Skin of body (tissue), 2 donors: Measurements from ENCODE around the gene CCDC106. TPM values are rescaled to one million over a fixed set of nuclear protein-coding genes. Genes with fewer than 3 reads are reported as not detected.

Experiments used
- DNase-seq: peaks from one replicate; lab custom pipeline; 2025; lab: John Stamatoyannopoulos, UW
- total RNA-seq: library from RNA; depleted of rRNA; stranded (reverse); fragments of >200 nt; gene quantifications from one replicate; pipeline ENCODE4 v1.2.3, GENCODE V29; 2014

CCDC106 gene
- total RNA-seq, 1 donor from 2014 or later = 4.2 TPM

DNA sequence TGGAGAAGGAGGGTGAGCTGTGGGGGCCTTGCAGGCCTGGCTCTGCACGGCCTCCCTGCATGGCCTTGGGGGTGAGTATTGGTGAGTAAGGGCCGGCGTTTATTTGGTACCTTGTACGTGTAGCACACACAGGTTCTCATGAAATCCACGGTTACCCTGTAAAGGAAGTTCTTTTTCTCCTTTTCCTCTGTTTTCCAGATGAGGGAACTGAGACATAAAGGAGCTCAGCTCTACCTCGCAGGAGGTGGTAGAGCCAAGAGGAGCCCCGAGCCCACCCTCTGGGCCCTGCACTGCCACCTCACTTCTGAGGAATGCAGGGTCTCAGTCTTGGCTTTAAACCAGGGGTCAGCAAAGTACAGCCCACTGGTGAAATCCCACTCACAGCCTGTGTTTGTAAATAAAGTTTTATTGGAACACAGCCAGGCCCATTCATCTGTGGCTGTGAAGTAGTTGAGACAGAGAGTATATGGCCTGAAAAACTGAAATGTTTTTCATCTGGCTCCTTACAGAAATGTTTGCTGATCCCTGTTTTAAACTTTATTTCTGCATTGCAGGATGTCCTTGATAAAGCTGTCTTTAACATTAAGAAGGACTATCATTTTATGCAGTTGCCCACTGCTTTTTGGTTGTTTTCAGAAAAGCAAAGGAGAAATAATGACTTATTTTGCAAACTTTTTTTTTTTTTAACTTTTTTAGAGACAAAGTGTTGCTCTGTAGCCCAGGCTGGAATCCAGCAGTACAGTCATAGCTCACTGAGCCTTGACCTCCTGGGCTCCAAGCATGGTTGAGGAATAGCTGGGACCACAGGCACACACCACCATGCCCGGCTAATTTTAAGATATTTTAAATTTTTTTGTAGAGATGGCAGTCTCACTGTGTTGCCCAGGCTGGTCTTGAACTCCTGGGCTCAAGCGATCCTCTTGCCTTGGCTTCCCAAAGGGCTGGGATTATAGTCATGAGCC is 33.4 kb downstream of the CCDC106 start:
- no peak for DNase-seq

DNA sequence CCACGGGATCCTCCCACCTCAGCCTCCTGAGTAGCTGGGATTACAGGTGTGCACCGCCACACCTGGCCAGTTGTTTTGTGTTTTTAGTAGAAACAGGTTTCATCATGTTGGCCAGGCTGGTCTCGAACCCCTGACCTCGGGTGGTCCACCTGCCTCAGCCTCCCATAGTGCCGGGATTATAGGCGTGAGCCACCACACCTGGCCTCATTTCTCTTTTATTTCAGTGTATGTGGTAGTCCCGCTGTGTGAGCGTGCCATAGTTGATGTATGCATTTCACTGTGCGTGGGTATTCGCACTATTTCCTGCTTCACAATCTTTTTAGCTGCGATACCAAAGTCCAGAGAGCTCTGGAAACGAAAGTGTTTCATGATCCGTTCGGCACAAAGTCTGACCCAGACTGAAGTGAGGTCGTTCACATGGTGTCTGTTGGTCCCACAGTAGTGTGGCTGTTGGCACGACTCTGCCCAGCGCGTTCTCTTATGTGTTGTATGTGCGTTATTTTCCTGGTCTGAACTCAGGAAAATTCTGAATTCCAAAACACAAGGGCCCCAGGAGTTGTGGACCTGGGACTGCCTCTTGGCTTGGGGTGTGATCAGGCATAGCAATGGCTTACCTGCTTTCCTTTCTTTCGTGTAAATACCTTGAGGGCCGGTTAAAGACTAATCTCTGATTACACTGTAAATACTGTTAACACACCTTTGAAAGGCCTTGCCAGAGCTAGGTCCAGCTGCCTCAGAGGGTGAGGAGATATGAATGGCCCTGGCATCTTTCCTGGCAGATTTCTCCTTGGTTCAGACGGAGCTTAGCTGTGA is 35.6 kb downstream of the CCDC106 start:
- DNase-seq = no peak

DNA sequence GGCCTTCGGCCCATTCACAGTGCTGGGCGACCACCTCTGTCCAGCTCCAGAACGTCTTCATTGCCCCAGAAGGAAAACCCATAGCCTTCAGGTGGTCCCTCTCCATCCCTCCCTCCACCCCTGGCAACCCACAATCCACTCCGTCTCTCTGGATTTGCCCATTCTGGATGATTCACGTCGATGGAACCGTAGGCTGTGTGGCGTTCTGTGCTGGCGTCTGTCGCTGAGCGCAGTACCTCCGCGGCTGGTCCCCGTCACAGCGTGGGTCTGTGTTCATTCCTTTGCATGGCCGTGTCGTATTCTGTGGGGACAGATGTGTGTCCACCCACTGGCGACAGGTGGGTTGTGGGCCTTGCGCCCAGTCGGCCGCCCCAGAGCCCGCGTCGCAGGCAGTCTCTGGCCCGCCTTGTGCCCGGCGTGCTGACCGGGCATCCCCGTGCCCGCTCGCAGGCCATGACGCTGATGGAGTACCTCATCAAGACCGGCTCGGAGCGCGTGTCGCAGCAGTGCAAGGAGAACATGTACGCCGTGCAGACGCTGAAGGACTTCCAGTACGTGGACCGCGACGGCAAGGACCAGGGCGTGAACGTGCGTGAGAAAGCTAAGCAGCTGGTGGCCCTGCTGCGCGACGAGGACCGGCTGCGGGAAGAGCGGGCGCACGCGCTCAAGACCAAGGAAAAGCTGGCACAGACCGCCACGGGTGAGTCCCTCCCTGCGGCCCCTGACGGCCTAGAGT is 37.1 kb downstream of the CCDC106 start:
- no peak for DNase-seq

DNA sequence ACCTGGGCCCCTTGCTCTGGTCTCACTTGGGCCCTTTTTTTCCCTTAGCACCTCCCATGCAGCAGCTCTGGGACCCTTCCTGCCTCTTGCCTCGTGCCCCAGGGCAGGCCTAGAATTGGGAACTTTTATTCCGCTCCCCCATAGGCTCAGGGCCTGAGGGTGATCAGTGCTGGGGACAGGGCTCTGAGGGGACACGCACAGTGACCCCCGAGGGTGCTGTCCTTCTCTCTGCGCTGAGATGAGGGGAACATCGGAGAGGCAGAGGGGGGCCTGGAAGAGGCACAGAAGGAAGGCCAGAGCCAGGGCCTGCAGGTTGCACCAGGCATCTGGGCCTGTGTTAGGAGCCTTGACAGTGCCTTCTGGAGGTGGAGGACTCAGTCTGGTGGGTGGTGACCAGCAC is 37.8 kb downstream of the CCDC106 start:
- no peak for DNase-seq

DNA sequence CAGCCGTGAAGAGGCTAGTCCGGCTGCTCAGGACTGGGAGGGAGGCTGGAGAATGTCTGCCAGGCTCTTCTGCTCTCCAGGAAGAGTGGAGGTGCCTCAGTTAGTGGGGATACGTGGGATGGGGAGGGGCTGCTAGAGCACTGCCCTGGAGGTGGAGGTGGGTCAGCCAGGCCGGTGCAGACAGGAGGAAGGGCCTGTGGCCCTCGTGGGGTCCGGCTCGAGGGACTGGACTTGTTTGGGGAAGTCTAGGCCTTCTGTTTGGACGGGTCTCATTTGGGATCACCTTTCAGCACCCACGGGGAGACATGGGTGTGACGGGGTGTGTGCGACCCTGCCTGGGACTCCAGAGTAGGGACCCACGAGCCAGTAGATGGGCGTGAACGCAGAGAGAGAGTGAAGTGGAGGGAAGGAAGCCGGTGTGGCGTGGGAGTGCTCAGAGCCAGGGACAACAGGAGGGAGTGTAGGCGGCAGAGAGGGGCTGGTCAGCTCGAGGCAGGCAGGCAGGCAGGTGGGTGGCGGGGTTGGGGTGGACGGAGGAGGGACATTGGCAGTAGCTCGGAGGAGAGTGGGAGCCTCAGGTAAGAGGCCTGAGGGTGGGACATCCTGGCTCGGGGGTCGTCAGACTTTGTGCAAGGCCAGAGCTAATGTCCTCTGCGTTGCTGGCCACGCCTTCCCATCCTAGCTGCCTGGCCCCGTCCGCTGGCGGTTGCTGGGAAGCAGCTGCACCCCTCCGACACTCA is 38.5 kb downstream of the CCDC106 start:
- DNase-seq = no peak

DNA sequence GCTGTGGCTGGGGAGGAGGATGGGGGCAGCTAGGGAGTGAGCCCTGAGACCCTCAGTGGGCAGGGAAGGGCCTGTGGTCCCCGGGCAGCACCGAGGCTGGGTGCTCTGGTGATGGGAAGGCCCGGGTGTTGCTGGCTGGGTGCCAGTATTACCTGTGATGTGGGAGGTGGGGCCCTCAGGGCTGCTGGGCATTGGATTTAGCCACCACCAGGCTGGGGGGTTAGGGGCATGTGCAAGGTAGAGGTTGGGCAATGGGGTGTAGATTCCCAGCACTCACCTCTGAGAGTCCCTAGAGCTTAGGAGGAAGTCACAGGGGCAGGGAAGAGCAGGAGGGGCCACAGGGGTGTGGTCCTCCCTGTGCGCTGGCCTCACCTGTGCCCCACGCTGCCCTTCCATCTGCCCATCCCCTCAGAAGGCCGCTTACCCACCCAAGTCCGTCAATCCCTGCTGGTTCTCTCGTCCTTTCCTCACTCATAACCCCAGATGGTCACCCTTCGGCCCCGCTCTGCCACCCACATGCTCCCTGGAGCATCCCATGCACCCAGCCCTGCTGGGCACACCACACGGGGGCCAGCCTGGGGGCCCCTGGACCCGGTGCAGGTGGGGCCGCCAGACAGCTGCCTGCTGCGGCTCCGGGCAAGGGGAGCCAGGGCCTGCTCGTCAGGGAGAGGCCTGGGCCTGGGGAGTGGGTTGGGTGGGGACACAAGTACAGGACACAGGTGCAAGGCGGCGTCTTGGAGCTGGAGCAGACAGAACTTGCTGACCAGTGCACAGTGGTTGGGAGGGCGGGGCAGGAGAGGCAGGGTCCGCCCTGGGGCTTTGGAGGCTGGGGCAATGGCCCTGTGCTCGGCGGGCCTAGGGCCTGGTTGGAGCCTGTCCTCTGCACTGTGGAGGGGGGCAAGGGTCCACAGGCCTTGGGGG is 39.5 kb downstream of the CCDC106 start:
- DNase-seq = no peak

DNA sequence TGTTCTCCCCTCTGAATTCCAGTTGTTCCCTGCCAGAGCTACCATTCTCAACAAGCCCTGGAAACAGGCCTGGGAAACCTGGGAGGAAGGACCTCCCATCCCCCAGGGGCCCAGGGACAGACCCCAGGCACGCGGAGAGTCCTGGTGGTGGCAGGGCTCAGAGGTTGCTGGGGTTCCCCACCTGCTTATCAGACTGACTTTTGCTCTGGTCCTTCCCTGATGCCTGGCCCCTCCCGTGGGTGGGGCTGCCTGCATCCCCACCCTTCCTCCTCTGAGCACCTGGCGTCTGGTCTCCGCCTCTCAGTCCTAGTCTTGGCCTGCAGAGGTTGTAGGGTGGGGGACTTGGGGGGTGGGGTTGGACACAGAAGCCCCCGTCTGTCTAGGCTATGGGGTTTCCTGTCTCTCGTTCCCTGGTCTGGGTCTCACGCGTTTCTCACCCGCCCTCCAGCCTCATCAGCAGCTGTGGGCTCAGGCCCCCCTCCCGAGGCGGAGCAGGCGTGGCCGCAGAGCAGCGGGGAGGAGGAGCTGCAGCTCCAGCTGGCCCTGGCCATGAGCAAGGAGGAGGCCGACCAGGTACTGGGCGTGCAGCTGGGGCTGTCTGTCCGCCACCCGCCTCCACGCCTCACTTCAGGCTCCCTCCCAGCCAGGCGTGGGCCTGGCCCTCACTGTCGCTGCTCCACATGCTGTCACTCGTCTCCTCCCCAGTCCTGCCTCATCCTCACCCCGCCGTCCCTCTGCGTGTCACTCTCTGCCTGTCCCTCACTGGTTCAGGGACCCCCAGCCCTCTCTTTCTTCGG is 40.6 kb downstream of the CCDC106 start:
- no peak for DNase-seq

DNA sequence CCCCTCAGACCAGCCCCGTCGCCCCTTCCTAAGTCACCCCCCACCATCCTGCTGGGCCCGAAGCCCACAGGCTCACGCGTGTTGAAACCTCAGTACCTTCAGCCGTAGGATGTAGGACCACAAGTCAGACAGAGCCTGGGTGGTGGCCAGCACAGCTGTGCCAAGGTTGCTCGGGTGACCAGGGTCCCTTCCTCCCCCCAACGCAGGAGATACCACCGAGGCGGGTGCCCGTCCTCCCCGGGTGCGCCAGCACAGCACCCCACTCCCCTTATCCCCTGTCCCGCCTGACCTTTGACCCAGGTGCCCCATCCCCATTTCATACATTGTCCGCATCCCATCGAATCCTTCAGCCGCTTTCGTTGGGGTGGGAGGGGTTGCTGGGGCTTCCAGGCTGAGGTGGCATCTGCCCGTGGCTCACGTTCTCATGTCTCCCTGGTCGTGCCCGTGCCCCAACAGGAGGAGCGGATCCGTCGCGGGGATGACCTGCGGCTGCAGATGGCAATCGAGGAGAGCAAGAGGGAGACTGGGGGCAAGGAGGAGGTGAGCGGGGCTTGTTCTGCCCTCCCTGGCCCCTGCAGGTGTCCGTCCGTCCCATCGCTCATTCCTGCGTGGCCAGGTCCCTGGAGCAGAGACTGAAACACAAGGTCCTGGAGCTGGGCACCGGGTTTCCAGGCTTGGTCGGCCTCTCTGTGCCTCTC is 41.5 kb downstream of the CCDC106 start:
- no peak for DNase-seq

DNA sequence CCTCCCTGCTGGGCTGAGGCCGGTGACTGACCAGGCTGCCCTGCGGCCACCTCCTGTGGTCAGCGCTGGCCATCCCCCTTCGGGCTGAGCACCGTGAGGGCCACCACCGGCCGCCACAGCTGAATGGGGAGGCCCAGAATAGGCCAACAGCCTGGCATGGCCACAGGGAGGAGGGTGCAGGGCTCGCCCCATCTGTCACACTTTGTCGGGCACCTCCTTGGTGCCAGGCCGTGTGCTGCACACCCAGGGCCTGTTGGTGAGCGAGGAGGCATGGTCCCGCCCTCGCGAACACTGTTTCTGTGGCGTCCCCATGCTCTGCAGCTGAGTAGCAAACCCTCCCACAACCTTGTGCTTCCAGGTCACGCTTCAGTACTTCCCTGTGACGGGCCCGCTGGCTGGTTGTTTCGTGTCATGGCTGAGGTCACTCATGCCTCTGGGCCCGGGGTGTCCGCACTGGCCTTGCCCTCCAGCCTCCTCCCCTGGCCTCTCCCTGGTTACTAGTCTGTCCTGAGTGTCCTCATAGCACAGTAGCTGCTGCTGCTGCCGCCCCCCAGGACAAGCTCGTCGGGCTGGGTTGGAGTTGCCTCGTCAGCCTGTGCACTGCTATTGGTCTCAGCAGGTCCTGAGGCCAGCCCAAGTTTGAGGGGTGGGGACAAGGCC is 42.2 kb downstream of the CCDC106 start:
- no peak for DNase-seq

DNA sequence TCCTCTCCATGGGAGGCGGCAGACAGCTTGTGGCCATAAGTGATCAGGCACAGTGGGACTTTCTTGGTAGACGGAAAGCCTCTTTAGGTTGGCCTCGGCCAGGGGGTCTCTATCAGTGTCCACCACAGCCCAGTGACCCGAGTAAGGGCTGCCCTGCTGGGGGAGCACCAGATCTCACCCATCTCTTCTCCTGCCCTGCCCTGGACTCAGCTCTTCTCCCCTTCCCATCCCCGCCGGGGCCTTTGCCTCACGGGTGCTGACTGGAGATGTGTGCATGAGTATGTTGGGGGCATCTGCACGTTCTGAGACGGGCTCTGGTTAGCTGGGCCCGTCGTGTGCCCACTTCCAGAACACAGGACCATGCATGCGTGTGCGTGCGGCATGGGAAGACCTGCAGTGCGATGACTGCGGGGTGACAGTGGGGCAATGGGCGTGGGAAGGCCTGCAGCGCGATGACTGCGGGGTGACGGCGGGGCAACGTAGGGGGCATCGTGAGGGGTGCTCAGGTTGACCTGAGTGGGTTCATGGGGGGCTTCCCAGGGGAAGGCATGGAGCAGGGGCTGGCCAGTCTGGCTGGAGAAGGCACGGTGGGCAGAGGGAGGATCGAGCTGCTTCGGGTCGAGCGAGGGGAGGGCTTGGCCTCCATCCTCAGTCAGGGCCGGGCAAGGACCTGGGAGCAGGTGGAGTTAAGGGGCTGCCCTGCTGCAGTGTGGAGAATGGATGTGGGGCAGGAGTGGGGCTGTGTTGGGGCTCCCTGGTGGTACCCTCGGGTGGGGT is 42.9 kb downstream of the CCDC106 start:
- no peak for DNase-seq

DNA sequence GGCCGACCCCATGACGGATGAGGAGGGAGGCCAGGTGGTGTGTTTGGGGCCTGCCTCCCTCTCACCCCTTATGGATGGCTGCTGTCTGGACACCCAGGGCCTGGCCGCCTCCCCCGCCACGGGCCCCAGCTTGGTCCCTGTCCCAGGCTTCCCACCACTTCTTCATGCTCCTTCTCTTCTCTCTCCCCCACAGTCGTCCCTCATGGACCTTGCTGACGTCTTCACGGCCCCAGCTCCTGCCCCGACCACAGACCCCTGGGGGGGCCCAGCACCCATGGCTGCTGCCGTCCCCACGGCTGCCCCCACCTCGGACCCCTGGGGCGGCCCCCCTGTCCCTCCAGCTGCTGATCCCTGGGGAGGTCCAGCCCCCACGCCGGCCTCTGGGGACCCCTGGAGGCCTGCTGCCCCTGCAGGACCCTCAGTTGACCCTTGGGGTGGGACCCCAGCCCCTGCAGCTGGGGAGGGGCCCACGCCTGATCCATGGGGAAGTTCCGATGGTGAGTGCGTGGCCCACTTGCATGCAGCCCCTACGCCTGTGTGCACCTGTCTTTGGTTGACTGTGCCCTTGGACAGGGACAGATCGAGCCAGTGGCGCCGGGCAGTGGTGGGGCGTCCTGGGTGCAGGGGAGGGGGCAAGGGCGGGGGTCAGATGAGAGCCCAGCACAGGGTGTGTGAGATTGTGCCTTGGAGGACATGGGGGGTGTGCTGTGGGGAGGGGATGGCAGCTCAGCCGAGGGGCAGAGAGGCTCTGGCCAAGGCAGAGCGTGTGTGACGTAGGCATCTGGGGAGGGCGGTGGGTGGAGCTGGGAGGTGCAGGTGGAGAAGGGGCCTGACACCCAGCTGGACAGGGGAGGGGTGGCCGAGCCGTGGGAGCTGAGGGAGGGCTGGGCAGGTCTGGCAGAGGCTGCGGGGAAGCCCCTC is 43.8 kb downstream of the CCDC106 start:
- no peak for DNase-seq

DNA sequence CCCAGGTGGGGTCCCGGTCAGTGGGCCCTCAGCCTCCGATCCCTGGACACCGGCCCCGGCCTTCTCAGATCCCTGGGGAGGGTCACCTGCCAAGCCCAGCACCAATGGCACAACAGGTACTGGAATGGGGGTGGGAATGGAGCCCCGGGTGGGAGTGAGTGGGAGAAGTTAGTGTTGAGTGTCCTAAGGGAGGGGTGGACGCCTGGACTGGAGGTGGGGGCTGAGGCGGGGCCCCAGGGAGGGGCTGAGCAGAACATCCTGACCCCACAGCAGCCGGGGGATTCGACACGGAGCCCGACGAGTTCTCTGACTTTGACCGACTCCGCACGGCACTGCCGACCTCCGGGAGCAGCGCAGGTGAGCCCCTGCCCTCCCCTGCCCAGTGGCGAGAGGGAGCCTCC is 44.7 kb downstream of the CCDC106 start:
- no peak for DNase-seq

DNA sequence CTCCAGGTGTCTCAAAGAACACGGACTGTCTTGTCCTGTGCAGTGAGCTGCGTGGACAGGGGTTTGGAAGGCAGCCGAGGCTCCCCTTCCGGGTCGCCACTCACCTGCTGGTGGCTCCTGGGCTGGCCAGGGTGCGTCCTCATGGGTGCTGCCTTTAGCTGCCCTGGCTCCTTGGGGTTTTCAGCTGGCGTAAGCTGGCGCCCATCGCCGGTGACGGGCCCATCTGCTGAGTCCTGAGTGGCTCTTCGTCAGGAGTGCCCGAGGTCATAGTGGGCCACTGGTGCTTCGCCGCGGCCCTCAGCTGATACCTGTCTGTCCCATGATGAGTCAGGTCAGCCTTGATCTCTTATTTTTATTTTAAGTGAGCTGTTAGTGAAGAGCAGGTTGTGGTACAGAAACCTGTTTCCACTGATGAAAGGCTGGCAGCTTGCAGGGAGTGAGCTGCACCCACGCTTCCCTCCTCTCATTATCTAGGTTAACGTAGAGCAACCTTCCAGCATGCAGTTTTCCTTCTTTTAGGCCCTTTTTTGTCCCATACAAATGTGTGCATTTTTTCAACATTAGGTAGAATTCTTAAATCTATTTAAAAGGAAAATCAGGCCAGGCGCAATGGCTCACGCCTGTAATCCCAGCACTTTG is 45.4 kb downstream of the CCDC106 start:
- DNase-seq = no peak

DNA sequence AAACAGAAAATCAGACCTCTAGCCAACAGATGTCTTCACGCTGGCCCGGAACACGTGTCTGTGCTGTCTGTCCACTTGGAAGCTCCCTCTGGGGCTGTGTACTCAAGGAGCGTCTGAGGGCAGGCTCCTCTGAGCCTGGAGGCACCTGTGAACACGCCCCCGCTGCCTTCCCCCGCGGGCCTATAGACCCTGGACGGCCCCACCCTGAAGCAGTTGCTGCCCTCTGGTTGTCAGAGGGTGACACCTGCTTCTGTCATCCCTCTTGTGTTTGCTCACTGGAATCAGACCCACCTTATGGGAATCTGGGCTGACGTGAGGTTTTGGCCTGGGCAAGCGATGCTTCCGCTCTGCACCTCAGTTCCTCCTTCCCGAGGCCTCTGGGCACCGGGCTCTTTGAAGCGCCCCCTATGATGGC is 46.2 kb downstream of the CCDC106 start:
- DNase-seq = no peak

DNA sequence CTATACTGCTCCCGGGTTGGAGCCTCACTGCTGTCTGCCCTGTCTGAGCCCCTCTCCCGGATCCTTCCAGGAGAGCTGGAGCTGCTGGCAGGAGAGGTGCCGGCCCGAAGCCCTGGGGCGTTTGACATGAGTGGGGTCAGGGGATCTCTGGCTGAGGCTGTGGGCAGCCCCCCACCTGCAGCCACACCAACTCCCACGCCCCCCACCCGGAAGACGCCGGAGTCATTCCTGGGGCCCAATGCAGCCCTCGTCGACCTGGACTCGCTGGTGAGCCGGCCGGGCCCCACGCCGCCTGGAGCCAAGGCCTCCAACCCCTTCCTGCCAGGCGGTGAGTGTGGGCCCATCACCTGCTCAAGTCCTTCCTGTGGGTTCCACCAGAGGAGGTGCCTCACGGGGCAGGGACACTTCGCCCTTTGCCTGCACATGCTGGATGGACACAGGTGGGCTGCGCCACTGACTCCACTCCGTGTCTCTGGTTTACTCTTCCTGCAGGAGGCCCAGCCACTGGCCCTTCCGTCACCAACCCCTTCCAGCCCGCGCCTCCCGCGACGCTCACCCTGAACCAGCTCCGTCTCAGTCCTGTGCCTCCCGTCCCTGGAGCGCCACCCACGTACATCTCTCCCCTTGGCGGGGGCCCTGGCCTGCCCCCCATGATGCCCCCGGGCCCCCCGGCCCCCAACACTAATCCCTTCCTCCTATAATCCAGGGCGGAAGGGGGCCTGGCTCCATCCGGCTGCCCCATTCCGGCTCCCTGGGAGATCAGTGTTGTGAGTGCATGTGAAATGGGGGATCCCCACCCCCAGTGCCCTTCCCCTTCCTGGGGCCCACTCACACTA is 46.9 kb downstream of the CCDC106 start:
- DNase-seq = no peak
